GM12874 (cell line): ENCODE data around the gene TFPI.

Experiments used
- CTCF ChIP-seq: IDR thresholded peaks from 2 replicates; pipeline ENCODE4 v1.5.1; 2011; ENCODE audit warnings: low read depth, mild to moderate bottlenecking, control low read depth, low read length, moderate library complexity; ENCODE audit not compliant: insufficient read depth

TFPI gene

GRCh38 chr2:187504312-187504921, 49.8 kb downstream of the TFPI start:
- TF ChIP-seq CTCF, result no peak

- no peak for TF ChIP-seq CTCF
These were observed 50.5 kb downstream of the TFPI start for GRCh38 chr2:187503700-187504099.

- no peak for TF ChIP-seq CTCF
These were observed 51.8 kb downstream of the TFPI start for GRCh38 chr2:187502467-187502866.

- no peak for TF ChIP-seq CTCF
These were observed 53.5 kb downstream of the TFPI start for GRCh38 chr2:187500585-187501359.

DNA sequence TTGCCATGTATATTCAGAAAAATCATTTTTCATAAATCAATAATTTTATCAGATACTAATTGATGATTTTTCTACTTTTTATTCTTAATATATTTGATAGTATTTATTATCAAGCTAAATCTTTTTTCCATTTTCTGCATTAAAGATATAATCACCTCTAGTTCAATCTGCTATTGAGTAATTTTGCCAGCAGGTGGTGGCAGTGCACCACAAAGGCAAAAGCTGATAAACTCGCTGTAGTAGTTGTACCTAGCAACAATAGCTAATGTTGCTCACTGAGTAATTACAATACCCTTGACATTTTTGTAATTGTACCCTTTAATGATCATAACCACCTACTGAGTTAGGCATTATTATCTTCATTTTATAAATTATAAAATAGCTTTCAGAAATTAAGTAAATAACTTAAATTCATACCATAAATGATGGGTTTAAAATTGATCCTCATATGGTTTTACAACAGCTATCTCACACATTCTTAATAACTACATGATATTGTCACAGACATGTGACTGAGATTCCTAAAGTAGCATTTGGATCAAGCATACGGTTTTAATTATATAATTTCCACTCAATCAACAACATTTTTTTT, 54.2 kb downstream of the TFPI start:
- peak; percentile 42; the same call in 1 of the 2 replicates for TF ChIP-seq CTCF

GRCh38 chr2:187497858-187498463, 56.3 kb downstream of the TFPI start:
- no peak for TF ChIP-seq CTCF

GRCh38 chr2:187497140-187497539, 57.1 kb downstream of the TFPI start:
- TF ChIP-seq CTCF, result no peak
